NCI-H1105 treated with DMSO at 0.1 percent for 48 hours (cell line): Measurements from ENCODE around the gene LPGAT1.
"Not testable (repeated sequence)": the region's sequence is repeated elsewhere in the genome, so short reads cannot be mapped to it uniquely, and the experiment has no call there.

Experiments
- DNase-seq: peaks from one replicate; lab custom pipeline; 2025; lab: John Stamatoyannopoulos, UW

The LPGAT1 gene

GRCh38 chr1:211830328-211831142, at the start of gene LPGAT1:
LPGAT1 (minus strand) TSS chr1:211830763; CDS start chr1:211829296, 1,467 bp downstream.
- peak; percentile 73 for DNase-seq

GRCh38 chr1:211879475-211879874, 48.9 kb upstream of the LPGAT1 start:
- DNase-seq = no peak

GRCh38 chr1:211876851-211877590, 46.5 kb upstream of the LPGAT1 start:
- no peak for DNase-seq

GRCh38 chr1:211875541-211875940, 45.0 kb upstream of the LPGAT1 start:
- DNase-seq = no peak

- DNase-seq = no peak
Observed at GRCh38 chr1:211874521-211875347, 44.2 kb upstream of the LPGAT1 start.

GRCh38 chr1:211873731-211874130, 43.2 kb upstream of the LPGAT1 start:
- not testable (repeated sequence) for DNase-seq

- no peak for DNase-seq
Observed at GRCh38 chr1:211870156-211870555, 39.6 kb upstream of the LPGAT1 start.

- no peak for DNase-seq
Observed at GRCh38 chr1:211865180-211865579, 34.6 kb upstream of the LPGAT1 start.

GRCh38 chr1:211859405-211859804, 28.8 kb upstream of the LPGAT1 start:
- no peak for DNase-seq

- no peak for DNase-seq
Observed at GRCh38 chr1:211851174-211851573, 20.6 kb upstream of the LPGAT1 start.

- DNase-seq = no peak
Observed at GRCh38 chr1:211843507-211844298, 13.1 kb upstream of the LPGAT1 start.

- DNase-seq = no peak
Observed at GRCh38 chr1:211843018-211843417, 12.5 kb upstream of the LPGAT1 start.

GRCh38 chr1:211842518-211842917, 12.0 kb upstream of the LPGAT1 start:
- DNase-seq = no peak

GRCh38 chr1:211839106-211839505, 8.5 kb upstream of the LPGAT1 start:
- DNase-seq = no peak

GRCh38 chr1:211833174-211833820, 2.7 kb upstream of the LPGAT1 start:
- DNase-seq = no peak

GRCh38 chr1:211832661-211833060, 2.1 kb upstream of the LPGAT1 start:
- DNase-seq = no peak

GRCh38 chr1:211831558-211832323, 1.2 kb upstream of the LPGAT1 start:
- DNase-seq = no peak

- peak; percentile 32 for DNase-seq
Observed at GRCh38 chr1:211830055-211830327, 572 bp downstream of the LPGAT1 start.

- DNase-seq = peak; percentile 59
Observed at GRCh38 chr1:211829343-211830054, 1.1 kb downstream of the LPGAT1 start.
